K562 (cell line): ENCODE measurements around the gene STK26. TPM values are rescaled to one million over a fixed set of nuclear protein-coding genes. Genes with fewer than 3 reads are reported as not detected.

Experiments
- ATAC-seq: fragments of 200-7000 bp; cut with Tn5 transposase; 3 replicates; pipeline ENCODE4 v1.9.1; 2020; ENCODE audit warnings: moderate library complexity
- BruUV-seq: library from RNA; stranded (reverse); fragments of 400-500 nt; replicated peaks from 2 replicates; lab custom pipeline; 2021; lab: Mats Ljungman, UMichigan
- CTCF ChIA-PET: fragments of 300-600 bp; formaldehyde crosslinking; extraction: SDS; loops from one replicate; lab custom pipeline; 2021; ENCODE audit warnings: low intra/inter-chr PET ratio; lab: Yijun Ruan, JAX
- POLR2A ChIA-PET: fragments of 300-600, 350-650 bp; sonication (Branson Sonifier 250); formaldehyde crosslinking; extraction: SDS; loops from one replicate; lab custom pipeline; 2021; ENCODE audit warnings: antibody characterized with exemption, inconsistent platforms; lab: Yijun Ruan, JAX
- DNase-seq, 4 experiments: peaks; one replicate each; pipeline versions ENCODE4 v3.0.0 to v3.0.0-alpha.2; 2011 to 2018; ENCODE audit warnings: low spot score in 3 of 4, mixed read lengths in 3 of 4; ENCODE audit errors: extremely low read depth in 1 of 4
- FAIRE-seq: peaks from 2 replicates; lab custom pipeline; 2011; peaks lifted over from hg19 to GRCh38; lab: Jason Lieb, UNC
- H2AFZ ChIP-seq: 2 replicates; pipeline ENCODE4 v1.6.0; 2011; ENCODE audit warnings: low read depth, low read length, control low read depth, inconsistent platforms
- H3K27ac ChIP-seq: fragments of 200-600 bp; 3 replicates; pipeline ENCODE4 v1.8.0; 2011; ENCODE audit warnings: low read depth, mild to moderate bottlenecking, control low read depth, inconsistent platforms, low read length, moderate library complexity, mixed read lengths; ENCODE audit errors: extremely low read depth
- H3K27me3 ChIP-seq, 2 experiments: fragments of 300-600 bp in 1 of 2; 2 replicates in 1 of 2; 3 replicates in 1 of 2; pipeline versions ENCODE4 v1.6.0 to v1.8.0; 2011; ENCODE audit warnings: inconsistent platforms in 2 of 2, low read length in 2 of 2, mild to moderate bottlenecking in 1 of 2, mixed read lengths in 1 of 2, moderate library complexity in 1 of 2; ENCODE audit not compliant: control insufficient read depth in 2 of 2, insufficient read depth in 2 of 2
- H3K36me3 ChIP-seq: fragments of 300-600 bp; 3 replicates; pipeline ENCODE4 v1.8.0; 2011; ENCODE audit warnings: mild to moderate bottlenecking, low read length, inconsistent platforms; ENCODE audit not compliant: control insufficient read depth, insufficient read depth
- H3K4me1 ChIP-seq, 2 experiments: fragments of 200-600 bp in 1 of 2; replicated peaks in 1 of 2; 2 replicates in 1 of 2; 3 replicates in 1 of 2; pipeline versions ENCODE4 v1.5.1 to v1.8.0; 2011; ENCODE audit warnings: inconsistent platforms in 2 of 2, low read length in 2 of 2, mild to moderate bottlenecking in 1 of 2, mixed read lengths in 1 of 2, moderate library complexity in 1 of 2; ENCODE audit not compliant: control insufficient read depth in 2 of 2, insufficient read depth in 2 of 2
- H3K4me2 ChIP-seq: 2 replicates; pipeline ENCODE4 v1.6.1; 2011; ENCODE audit warnings: low read length, control low read depth, inconsistent platforms, mixed read lengths; ENCODE audit not compliant: insufficient read depth
- H3K4me3 ChIP-seq: fragments of 200-600 bp; sonication (generic), shearing (Covaris generic); 2 replicates; pipeline ENCODE4 v1.5.1; 2016; ENCODE audit warnings: control low read depth, inconsistent platforms
- H3K79me2 ChIP-seq: fragments of 200-600 bp; 3 replicates; pipeline ENCODE4 v1.8.0; 2011; ENCODE audit warnings: low read length, inconsistent platforms; ENCODE audit not compliant: control insufficient read depth, insufficient read depth
- H3K9ac ChIP-seq, 2 experiments: 2 replicates each; pipeline versions ENCODE4 v1.6.0 to v1.6.1; 2011; ENCODE audit warnings: low read depth in 2 of 2, low read length in 2 of 2, control low read depth in 1 of 2, inconsistent platforms in 1 of 2, mild to moderate bottlenecking in 1 of 2, mixed read lengths in 1 of 2; ENCODE audit not compliant: insufficient read depth in 1 of 2
- H3K9me1 ChIP-seq: one replicate; pipeline ENCODE4 v1.6.0; 2011; ENCODE audit warnings: inconsistent platforms, mild to moderate bottlenecking, low read length, moderate library complexity; ENCODE audit not compliant: control insufficient read depth, insufficient read depth
- H3K9me3 ChIP-seq: replicated peaks from 2 replicates; pipeline ENCODE4 v1.5.1; 2011; ENCODE audit warnings: low read depth, low read length, inconsistent platforms; ENCODE audit not compliant: control insufficient read depth, insufficient read depth
- H4K20me1 ChIP-seq: replicated peaks from 2 replicates; pipeline ENCODE4 v1.6.1; 2011; ENCODE audit warnings: low read length, inconsistent platforms, mixed read lengths; ENCODE audit not compliant: control insufficient read depth, insufficient read depth
- BCOR ChIP-seq: fragments of 450-650 bp; IDR thresholded peaks from 2 replicates; pipeline ENCODE4 v1.6.1; 2016
- BMI1 ChIP-seq: fragments of 150-350 bp; IDR thresholded peaks from 2 replicates; pipeline ENCODE4 v1.6.1; 2014; ENCODE audit warnings: low read length
- CXXC5 ChIP-seq: fragments of 250-450 bp; sonication (Bioruptor Pico); IDR thresholded peaks from 2 replicates; pipeline ENCODE4 v1.8.0; 2022; ENCODE audit warnings: inconsistent platforms, mild to moderate bottlenecking, moderate library complexity
- FOSL1 ChIP-seq: fragments of 200-800 bp; sonication (Bioruptor generic); conservative IDR thresholded peaks from 2 replicates; pipeline ENCODE4 v1.6.1; 2016; ENCODE audit warnings: missing genetic modification characterization, missing compliant biosample characterization
- FOXJ3 ChIP-seq: sonication (generic); formaldehyde crosslinking; IDR thresholded peaks from 2 replicates; pipeline ENCODE4 v1.4.0; 2020; ENCODE audit warnings: mild to moderate bottlenecking, missing genetic modification reagents
- GATAD2A ChIP-seq: fragments of 450-650 bp; IDR thresholded peaks from 2 replicates; pipeline ENCODE4 v1.6.1; 2017
- RAD51 ChIP-seq: fragments of 450-650 bp; IDR thresholded peaks from 2 replicates; pipeline ENCODE4 v1.7.1; 2016; ENCODE audit warnings: low read depth, mild to moderate bottlenecking, borderline replicate concordance
- TARDBP ChIP-seq: fragments of 450-650 bp; IDR thresholded peaks from 2 replicates; pipeline ENCODE4 v1.6.1; 2016
- TOE1 ChIP-seq, 2 experiments: fragments of 450-650 bp in 1 of 2; sonication (generic) in 1 of 2; formaldehyde crosslinking in 1 of 2; IDR thresholded peaks; 2 replicates each; pipeline versions ENCODE4 v1.7.1 to v1.8.0; 2016 to 2022; ENCODE audit warnings: borderline replicate concordance in 2 of 2, mild to moderate bottlenecking in 2 of 2, antibody characterized with exemption in 1 of 2, inconsistent platforms in 1 of 2, low read depth in 1 of 2, missing genetic modification reagents in 1 of 2, moderate library complexity in 1 of 2
- ZBTB17 ChIP-seq: fragments of 450-650 bp; formaldehyde crosslinking; IDR thresholded peaks from 2 replicates; pipeline ENCODE4 v1.4.0; 2020; ENCODE audit warnings: mild to moderate bottlenecking
- ZNF561 ChIP-seq: fragments of 450-650 bp; formaldehyde crosslinking; conservative IDR thresholded peaks from 2 replicates; pipeline ENCODE4 v1.4.0; 2020; ENCODE audit warnings: mild to moderate bottlenecking, moderate library complexity
- ZNF644 ChIP-seq: fragments of 200-800 bp; sonication (Bioruptor generic); IDR thresholded peaks from 2 replicates; pipeline ENCODE4 v1.6.1; 2016; ENCODE audit warnings: low read depth, missing genetic modification characterization, missing compliant biosample characterization
- in situ Hi-C: fragments of 300-500 bp; cut with MboI; formaldehyde crosslinking; loops from 4 replicates; pipeline ENCODE4 v1.15.0; 2018; ENCODE audit warnings: inconsistent platforms, mixed read lengths
- intact Hi-C: fragments of 100-400 bp; cut with micrococcal nuclease; formaldehyde crosslinking; loops from 2 replicates; pipeline ENCODE4 v1.14.2; 2022
- polyA plus RNA-seq, 8 experiments: library from polyadenylated mRNA; depleted of rRNA in 4 of 8; stranded (reverse) in 5 of 8; unstranded in 3 of 8; fragments of >200 nt; fragmentation: Nextera tagmentation in 2 of 8; fragmentation: Illumina TruSeq in 1 of 8; extraction: Ambion mirVana in 2 of 8; extraction: Trizol in 1 of 8; gene quantifications; 2 replicates each; pipeline versions ENCODE4 v1.2.1 to v1.2.3, GENCODE V29; 2011 to 2014; ENCODE audit warnings: inconsistent platforms in 1 of 8, missing spikeins in 1 of 8
- total RNA-seq, 7 experiments: library from RNA; depleted of rRNA in 6 of 7; stranded (reverse); fragments of >200 nt in 6 of 7; fragmentation: Illumina TruSeq in 2 of 7; extraction: Trizol in 2 of 7; gene quantifications; 2 replicates each; pipeline versions ENCODE4 v1.2.1 to v1.2.3, GENCODE V29; 2011 to 2021; ENCODE audit warnings: low replicate concordance in 1 of 7
- TF ChIP-seq, protein P1 (sequence below): sonication (generic); formaldehyde crosslinking; IDR thresholded peaks from 2 replicates; pipeline ENCODE4 v1.8.1; 2022; ENCODE audit warnings: missing genetic modification reagents
- TF ChIP-seq, protein P2 (sequence below): sonication (generic); formaldehyde crosslinking; IDR thresholded peaks from 2 replicates; pipeline ENCODE4 v1.5.0; 2020; ENCODE audit warnings: missing genetic modification reagents
- TF ChIP-seq, protein P3 (sequence below): fragments of 450-650 bp; formaldehyde crosslinking; IDR thresholded peaks from 2 replicates; pipeline ENCODE4 v1.4.0; 2020; ENCODE audit warnings: mild to moderate bottlenecking, mixed read lengths

Gene STK26
- total and polyA plus RNA-seq, 9 of the 15 experiments (the other 6 are each of a cell fraction or from before 2014, with no cell fraction given) = 28.1 to 72.9 (median 50.1) TPM

DNA sequence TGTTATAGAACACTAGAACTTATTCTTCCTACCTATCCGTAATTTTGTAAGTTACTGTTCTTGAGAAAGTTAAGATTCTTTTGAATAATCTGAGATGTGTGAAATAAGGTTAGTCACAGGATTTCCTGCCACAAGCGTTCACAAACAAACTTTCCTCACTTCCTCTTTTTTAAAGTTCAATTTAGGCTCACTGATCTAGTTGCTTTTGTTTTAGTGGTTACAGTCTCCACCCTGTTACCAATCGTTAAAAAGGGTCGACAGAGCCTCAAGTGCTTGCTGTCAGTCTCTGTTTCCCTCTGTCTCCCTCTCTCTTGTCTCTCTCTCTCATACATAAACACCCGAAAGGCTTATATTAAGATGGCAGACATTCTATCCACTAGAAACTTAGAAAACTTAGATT lies 35.9 kb upstream of the STK26 start (continued):
- TF ChIP-seq CXXC5 (CRISPR knock-in tag) (no peak), TARDBP (no peak), BCOR (no peak)

DNA sequence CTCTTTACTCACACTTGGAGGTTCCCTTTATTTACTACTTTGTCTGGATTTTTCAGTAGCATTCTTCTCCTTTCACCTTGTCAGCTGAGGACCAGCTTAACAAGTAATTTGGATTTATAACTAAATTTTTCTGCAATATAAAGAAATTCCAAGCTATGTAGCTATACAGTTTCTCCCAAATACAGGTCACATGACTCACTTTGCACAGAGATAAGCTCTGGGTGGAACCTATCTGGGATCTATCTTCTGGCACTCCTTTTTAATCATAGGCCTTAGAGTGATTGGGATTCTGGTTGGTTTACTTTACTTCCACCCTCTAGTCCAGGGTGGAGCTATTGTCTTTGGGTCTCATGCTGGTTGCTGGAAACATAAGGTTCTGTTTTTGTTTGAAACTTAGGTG lies 34.9 kb upstream of the STK26 start:
- CTCF ChIA-PET = no interaction called here
- no peaks in the 10 kb centered on the region for H4K20me1 ChIP-seq
- intact Hi-C loops (loop anchor here (5.0 kb wide), 2 partner anchors 91 to 146 kb away; no protein-coding TSS in a partner anchor), in situ Hi-C loops (no loop called here)
- H3K27ac ChIP-seq = no peak overlapping the region
- H3K4me1 ChIP-seq = peaks cover 7 to 34% of the 10 kb centered on the region in 2 experiments; a peak in 4 of 5 replicates
- FAIRE-seq (no peak), DNase-seq (peak in 2 of 4 experiments; percentile 9), ATAC-seq (no peak)
- H3K9me3 ChIP-seq = no peaks in the 10 kb centered on the region
- H3K36me3 ChIP-seq = no peaks in the 10 kb centered on the region
- no TSS peak for BruUV-seq
- POLR2A ChIA-PET = no interaction called here
- no peaks in the 10 kb centered on the region for H3K27me3 ChIP-seq
- no peaks in the 10 kb centered on the region for H3K79me2 ChIP-seq
- no peak overlapping the region for H3K9ac ChIP-seq
- no peak overlapping the region for H3K4me2 ChIP-seq
- no peaks in the 10 kb centered on the region for H3K9me1 ChIP-seq
- peak overlapping the region; percentile 26 for H2AFZ ChIP-seq
- TF ChIP-seq TOE1 (IDR thresholded peaks at IDR 0.05; ENCODE audit: borderline replicate concordance) = peak; percentile 78; the same call in 1 of the 2 replicates
- TF ChIP-seq TOE1 (CRISPR knock-in tag; IDR thresholded peaks at IDR 0.05; ENCODE audit: borderline replicate concordance, low read depth) = no peak
- TF ChIP-seq, protein P1, sequence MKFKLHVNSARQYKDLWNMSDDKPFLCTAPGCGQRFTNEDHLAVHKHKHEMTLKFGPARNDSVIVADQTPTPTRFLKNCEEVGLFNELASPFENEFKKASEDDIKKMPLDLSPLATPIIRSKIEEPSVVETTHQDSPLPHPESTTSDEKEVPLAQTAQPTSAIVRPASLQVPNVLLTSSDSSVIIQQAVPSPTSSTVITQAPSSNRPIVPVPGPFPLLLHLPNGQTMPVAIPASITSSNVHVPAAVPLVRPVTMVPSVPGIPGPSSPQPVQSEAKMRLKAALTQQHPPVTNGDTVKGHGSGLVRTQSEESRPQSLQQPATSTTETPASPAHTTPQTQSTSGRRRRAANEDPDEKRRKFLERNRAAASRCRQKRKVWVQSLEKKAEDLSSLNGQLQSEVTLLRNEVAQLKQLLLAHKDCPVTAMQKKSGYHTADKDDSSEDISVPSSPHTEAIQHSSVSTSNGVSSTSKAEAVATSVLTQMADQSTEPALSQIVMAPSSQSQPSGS (CRISPR knock-in tag) = no peak
- TF ChIP-seq, protein P2, sequence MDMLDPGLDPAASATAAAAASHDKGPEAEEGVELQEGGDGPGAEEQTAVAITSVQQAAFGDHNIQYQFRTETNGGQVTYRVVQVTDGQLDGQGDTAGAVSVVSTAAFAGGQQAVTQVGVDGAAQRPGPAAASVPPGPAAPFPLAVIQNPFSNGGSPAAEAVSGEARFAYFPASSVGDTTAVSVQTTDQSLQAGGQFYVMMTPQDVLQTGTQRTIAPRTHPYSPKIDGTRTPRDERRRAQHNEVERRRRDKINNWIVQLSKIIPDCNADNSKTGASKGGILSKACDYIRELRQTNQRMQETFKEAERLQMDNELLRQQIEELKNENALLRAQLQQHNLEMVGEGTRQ (CRISPR knock-in tag) = peak; percentile 66
- TF ChIP-seq ZBTB17 = no peak
- no peak for TF ChIP-seq ZNF561 (CRISPR knock-in tag)
- no peak for TF ChIP-seq BMI1
- TF ChIP-seq, protein P3, sequence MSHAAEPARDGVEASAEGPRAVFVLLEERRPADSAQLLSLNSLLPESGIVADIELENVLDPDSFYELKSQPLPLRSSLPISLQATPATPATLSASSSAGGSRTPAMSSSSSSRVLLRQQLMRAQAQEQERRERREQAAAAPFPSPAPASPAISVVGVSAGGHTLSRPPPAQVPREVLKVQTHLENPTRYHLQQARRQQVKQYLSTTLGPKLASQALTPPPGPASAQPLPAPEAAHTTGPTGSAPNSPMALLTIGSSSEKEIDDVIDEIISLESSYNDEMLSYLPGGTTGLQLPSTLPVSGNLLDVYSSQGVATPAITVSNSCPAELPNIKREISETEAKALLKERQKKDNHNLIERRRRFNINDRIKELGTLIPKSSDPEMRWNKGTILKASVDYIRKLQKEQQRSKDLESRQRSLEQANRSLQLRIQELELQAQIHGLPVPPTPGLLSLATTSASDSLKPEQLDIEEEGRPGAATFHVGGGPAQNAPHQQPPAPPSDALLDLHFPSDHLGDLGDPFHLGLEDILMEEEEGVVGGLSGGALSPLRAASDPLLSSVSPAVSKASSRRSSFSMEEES (CRISPR knock-in tag) = peak; percentile 93
- TF ChIP-seq RAD51 = peak; percentile 51; the same call in 1 of the 2 replicates
- TF ChIP-seq FOXJ3 (CRISPR knock-in tag) = no peak
- TF ChIP-seq ZNF644 (tag) = no peak
- peak; percentile 44; the same call in 1 of the 2 replicates for TF ChIP-seq FOSL1 (tag)
- no peak for TF ChIP-seq GATAD2A
- H3K4me3 ChIP-seq = no peak overlapping the region
